ENCODE results near the gene EIF6.
"Not testable (repeated sequence)": the region's sequence is repeated elsewhere in the genome, so short reads cannot be mapped to it uniquely, and the experiment has no call there.

The EIF6 gene

DNA sequence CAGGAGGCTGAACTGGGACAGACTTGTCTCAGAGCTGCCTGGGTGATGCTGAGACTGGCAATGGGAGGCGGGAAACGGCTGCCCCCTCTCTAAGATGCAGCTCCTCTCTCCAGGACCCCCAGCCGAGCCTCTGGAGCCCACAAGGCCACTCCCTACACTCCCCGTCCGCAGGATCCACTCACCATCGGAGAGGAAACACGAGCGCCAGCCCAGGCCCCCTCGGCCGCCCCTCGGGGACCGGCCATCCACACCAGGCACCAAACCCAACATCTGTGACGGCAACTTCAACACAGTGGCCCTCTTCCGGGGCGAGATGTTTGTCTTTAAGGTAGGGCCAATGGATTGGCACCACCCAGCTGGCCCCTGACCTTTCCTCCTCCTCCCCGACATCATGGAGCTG, 17.5 kb downstream of the EIF6 start:
- Histone ChIP-seq H3K4me1 (ENCODE audit: control insufficient read depth, insufficient read depth, low read length) (peaks cover 13% of the 10 kb centered on the region), H3K27ac (ENCODE audit: low read depth, low read length) (no peak overlapping the region), H3K9ac (ENCODE audit: low read length) (no peak overlapping the region), H3K27me3 (ENCODE audit: control insufficient read depth, insufficient read depth, low read length) (no peaks in the 10 kb centered on the region), H3K36me3 (ENCODE audit: control insufficient read depth, insufficient read depth, low read length) (peaks cover 10% of the 10 kb centered on the region), H3K4me3 (ENCODE audit: low read length) (no peak overlapping the region)

DNA sequence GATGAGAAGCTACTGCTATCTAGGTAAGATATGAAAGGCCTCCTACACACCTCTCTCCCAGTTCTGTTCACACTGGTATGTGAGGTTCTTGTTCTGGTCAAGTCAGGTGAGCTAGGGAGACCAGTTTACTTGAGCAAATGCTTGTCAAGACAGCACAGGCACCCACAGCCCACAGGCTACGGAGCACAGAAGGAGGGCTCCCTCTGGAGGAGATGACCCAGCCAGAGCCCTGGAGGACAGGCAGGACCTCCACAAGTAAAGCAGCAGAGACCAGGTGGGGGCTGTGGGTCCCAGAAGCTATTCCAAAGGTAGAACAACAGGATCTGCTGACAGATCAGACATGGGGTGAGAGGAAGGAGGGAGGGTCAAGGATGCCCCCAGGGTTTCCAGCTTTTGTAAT, 19.8 kb downstream of the EIF6 start:
- Histone ChIP-seq H3K9ac (ENCODE audit: low read length) (no peak overlapping the region), H3K27ac (ENCODE audit: low read depth, low read length) (no peak overlapping the region)

DNA sequence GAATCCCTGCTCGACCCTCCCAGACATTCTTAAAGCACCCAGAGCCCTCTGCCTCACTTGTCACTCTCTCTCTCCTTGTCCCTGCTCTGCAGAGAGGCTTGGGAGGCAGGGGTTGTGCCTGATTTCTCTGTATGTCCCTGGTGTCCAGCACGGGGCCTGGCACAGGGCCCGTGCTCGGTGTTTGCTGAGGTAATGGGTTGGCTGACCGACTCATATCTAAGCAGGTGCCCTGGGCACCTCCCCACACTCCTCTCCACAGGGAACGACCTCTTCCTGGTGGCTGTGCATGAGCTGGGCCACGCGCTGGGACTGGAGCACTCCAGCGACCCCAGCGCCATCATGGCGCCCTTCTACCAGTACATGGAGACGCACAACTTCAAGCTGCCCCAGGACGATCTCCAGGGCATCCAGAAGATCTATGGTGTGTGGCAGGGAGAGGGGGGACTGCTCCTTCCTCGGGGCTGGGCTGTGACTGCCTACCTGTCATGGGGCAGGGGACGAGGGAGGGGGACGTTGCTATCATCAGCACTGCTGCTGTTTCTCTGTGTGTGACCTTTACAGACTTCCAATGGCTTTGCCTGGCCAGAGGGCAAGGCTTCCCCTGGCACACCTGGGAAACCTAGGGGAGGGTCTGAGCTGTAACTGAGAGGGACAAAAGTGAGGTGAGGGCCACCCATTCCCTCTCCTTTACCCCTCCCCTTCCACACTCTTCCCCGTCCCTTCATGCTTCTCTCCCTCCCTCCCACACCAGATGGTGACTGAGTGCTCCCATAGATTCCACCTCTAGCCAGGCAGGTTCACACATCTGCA, 20.8 kb downstream of the EIF6 start:
- H3K27me3 ChIP-seq (ENCODE audit: control insufficient read depth, insufficient read depth, low read length) = no peaks in the 10 kb centered on the region
- peak overlapping the region; percentile 82 for H3K27ac ChIP-seq (ENCODE audit: low read depth, low read length)
- H3K36me3 ChIP-seq (ENCODE audit: control insufficient read depth, insufficient read depth, low read length) = no peaks in the 10 kb centered on the region
- peak overlapping the region; percentile 14 for H3K4me3 ChIP-seq (ENCODE audit: low read length)
- H3K4me1 ChIP-seq (ENCODE audit: control insufficient read depth, insufficient read depth, low read length) = peaks cover 13% of the 10 kb centered on the region
- no peak overlapping the region for H3K9ac ChIP-seq (ENCODE audit: low read length)

More for the DNA sequence above, 19.8 kb downstream of the EIF6 start:
- H3K27me3 ChIP-seq (ENCODE audit: control insufficient read depth, insufficient read depth, low read length) = no peaks in the 10 kb centered on the region
- H3K4me1 ChIP-seq (ENCODE audit: control insufficient read depth, insufficient read depth, low read length) = peaks cover 13% of the 10 kb centered on the region
- no peak overlapping the region for H3K4me3 ChIP-seq (ENCODE audit: low read length)
- H3K36me3 ChIP-seq (ENCODE audit: control insufficient read depth, insufficient read depth, low read length) = peaks cover 4% of the 10 kb centered on the region

DNA sequence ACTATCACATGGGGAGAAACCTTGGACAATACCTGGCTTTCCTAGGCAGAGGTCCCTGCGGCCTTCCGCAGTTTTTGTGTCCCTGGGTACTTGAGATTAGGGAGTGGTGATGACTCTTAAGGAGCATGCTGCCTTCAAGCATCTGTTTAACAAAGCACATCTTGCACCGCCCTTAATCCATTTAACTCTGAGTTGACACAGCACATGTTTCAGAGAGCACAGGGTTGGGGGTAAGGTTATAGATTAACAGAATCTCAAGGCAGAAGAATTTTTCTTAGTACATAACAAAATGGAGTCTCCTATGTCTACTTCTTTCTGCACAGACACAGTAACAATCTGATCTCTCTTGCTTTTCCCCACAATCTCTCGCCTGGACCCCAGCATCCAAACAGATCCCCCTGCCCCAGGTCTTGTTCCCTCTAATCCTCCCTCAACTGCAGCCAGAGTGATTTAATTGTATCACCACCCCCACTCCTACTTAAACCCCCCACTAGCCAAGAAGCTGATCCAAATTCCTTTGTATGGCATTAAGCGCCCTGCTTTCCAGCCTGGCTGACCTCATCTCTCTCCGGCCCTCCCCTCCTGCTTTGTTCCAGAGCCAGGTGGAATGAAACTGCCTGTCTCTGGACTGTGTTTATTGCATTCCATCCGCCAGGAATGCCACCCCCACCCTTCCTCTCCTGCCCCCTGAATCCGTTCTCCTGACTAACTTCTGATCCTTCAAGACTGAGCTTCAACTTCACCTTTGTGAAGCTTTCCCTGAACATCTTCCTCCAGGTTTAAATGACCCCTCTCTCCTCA, 21.6 kb downstream of the EIF6 start:
- H3K27me3 ChIP-seq (ENCODE audit: control insufficient read depth, insufficient read depth, low read length); H3K9ac ChIP-seq (ENCODE audit: low read length); H3K36me3 ChIP-seq (ENCODE audit: control insufficient read depth, insufficient read depth, low read length): not testable (repeated sequence)
- Histone ChIP-seq H3K4me3 (ENCODE audit: low read length) (peak overlapping the region; percentile 14), H3K27ac (ENCODE audit: low read depth, low read length) (peak overlapping the region; percentile 82), H3K4me1 (ENCODE audit: control insufficient read depth, insufficient read depth, low read length) (peaks cover 13% of the 10 kb centered on the region)

DNA sequence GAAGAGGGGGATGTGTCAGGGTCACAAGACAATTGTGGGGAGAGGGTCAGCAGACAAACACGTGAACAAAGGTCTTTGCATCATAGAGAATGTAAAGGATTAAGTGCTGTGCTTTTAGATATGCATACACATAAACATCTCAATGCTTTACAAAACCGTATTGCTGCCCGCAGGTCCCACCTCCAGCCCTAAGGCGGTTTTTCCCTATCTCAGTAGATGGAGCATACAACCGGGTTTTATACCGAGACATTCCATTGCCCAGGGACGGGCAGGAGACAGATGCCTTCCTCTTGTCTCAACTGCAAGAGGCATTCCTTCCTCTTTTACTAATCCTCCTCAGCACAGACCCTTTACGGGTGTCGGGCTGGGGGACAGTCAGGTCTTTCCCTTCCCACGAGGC, 22.3 kb downstream of the EIF6 start:
- not testable (repeated sequence) for H3K27me3 ChIP-seq (ENCODE audit: control insufficient read depth, insufficient read depth, low read length); H3K9ac ChIP-seq (ENCODE audit: low read length); H3K27ac ChIP-seq (ENCODE audit: low read depth, low read length); H3K36me3 ChIP-seq (ENCODE audit: control insufficient read depth, insufficient read depth, low read length); H3K4me3 ChIP-seq (ENCODE audit: low read length)
- peaks cover 13% of the 10 kb centered on the region for H3K4me1 ChIP-seq (ENCODE audit: control insufficient read depth, insufficient read depth, low read length)

DNA sequence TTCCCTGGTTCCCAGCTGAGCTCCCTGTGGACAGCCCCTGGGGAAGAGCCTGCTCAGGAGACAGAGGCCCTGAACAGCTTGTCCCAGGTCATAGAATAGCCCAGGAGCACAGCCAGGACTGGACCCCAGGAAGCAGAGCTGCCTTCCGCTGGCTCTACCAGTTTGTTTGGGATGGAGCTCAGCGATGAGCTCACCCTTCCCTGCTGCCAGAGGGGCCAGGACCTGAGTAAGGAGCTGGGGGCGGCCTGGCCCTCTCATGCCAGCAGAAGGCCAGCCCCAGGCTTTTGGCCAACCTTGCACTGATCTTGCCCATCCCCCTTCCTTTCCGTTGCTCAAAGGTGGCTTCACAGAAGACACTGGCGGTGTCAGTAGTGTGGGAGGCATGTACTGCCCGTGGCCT, 24.1 kb downstream of the EIF6 start:
- Histone ChIP-seq H3K27me3 (ENCODE audit: control insufficient read depth, insufficient read depth, low read length) (no peaks in the 10 kb centered on the region), H3K4me1 (ENCODE audit: control insufficient read depth, insufficient read depth, low read length) (peaks cover 13% of the 10 kb centered on the region), H3K36me3 (ENCODE audit: control insufficient read depth, insufficient read depth, low read length) (no peaks in the 10 kb centered on the region), H3K4me3 (ENCODE audit: low read length) (no peak overlapping the region), H3K9ac (ENCODE audit: low read length) (no peak overlapping the region), H3K27ac (ENCODE audit: low read depth, low read length) (no peak overlapping the region)

DNA sequence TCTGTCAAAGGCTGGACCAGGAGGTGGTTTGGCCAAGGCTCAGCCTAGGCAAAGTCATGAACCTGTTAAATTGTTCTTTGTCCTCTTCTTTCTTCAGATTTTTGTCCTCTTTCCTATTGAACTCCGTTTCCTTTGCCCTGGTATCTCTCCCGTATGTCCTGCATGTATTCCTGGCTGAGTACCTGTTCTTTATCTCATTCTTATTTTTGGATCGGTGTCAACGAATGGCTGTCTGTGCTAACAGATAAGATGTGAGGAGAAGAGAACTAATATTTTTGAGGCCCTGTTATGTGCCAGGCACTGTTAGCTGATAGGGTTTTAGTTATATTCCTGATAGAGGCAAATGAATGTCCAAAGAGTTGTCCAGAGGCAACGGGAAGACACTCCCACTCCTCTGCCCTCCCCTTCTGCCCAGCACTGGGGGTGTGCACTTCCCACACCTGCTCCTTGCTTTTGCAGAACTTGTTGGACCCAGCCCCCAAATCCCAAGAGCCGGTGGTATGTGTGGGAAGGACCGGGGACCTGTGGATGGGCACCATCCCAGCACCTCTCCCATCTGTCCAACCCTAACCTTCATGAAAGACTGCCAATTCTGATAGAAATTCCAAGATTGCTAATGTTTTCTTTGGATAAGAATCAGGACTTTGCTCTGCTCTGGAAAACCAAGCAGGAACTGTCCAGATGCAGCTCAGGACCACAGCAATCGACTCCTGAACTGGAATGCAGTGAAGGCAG, 27.2 kb downstream of the EIF6 start:
- H3K4me1 ChIP-seq (ENCODE audit: control insufficient read depth, insufficient read depth, low read length) = no peaks in the 10 kb centered on the region
- H3K4me3 ChIP-seq (ENCODE audit: low read length) = no peak overlapping the region
- no peaks in the 10 kb centered on the region for H3K36me3 ChIP-seq (ENCODE audit: control insufficient read depth, insufficient read depth, low read length)
- H3K27ac ChIP-seq (ENCODE audit: low read depth, low read length) = no peak overlapping the region
- no peak overlapping the region for H3K9ac ChIP-seq (ENCODE audit: low read length)
- no peaks in the 10 kb centered on the region for H3K27me3 ChIP-seq (ENCODE audit: control insufficient read depth, insufficient read depth, low read length)

DNA sequence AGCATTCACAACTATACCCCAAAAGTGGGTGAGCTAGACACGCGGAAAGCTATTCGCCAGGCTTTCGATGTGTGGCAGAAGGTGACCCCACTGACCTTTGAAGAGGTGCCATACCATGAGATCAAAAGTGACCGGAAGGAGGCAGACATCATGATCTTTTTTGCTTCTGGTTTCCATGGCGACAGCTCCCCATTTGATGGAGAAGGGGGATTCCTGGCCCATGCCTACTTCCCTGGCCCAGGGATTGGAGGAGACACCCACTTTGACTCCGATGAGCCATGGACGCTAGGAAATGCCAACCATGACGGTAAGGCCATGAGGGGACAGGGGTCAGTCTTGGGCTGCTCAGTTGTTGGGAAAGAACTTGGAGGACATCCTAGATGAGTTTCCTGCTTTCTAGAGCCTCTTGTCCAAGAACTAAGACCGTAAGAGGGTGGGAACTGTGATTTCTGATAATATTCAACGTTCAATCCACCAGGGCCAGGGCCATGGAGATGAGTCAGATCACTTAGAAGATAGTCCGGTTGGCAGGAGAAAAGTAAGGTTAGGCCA, 30.0 kb downstream of the EIF6 start:
- no peak overlapping the region for H3K27ac ChIP-seq (ENCODE audit: low read depth, low read length)
- H3K27me3 ChIP-seq (ENCODE audit: control insufficient read depth, insufficient read depth, low read length) = no peaks in the 10 kb centered on the region
- H3K4me1 ChIP-seq (ENCODE audit: control insufficient read depth, insufficient read depth, low read length) = no peaks in the 10 kb centered on the region
- H3K9ac ChIP-seq (ENCODE audit: low read length) = no peak overlapping the region
- no peak overlapping the region for H3K4me3 ChIP-seq (ENCODE audit: low read length)
- no peaks in the 10 kb centered on the region for H3K36me3 ChIP-seq (ENCODE audit: control insufficient read depth, insufficient read depth, low read length)

DNA sequence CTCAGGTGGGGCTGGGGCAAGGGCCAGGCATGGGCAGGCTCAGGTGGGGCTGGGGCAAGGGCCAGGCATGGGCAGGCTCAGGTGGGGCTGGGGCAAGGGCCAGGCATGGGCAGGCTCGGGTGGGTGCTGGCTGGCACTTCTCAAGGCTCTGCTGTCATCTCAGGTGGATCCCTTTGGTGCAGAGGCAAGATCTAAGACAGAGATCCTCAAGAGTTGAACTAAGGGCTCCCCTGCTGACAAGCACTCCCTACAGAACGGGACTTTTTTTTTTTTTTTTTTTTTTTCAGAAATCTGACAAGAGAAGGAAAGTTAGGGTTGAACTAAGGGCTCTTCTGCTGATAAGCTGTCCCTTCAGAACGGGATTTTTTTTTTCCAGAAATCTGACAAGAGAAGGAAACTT, 31.6 kb downstream of the EIF6 start:
- Histone ChIP-seq H3K4me3 (ENCODE audit: low read length) (no peak overlapping the region), H3K9ac (ENCODE audit: low read length) (no peak overlapping the region), H3K36me3 (ENCODE audit: control insufficient read depth, insufficient read depth, low read length) (no peaks in the 10 kb centered on the region), H3K27me3 (ENCODE audit: control insufficient read depth, insufficient read depth, low read length) (no peaks in the 10 kb centered on the region), H3K27ac (ENCODE audit: low read depth, low read length) (no peak overlapping the region), H3K4me1 (ENCODE audit: control insufficient read depth, insufficient read depth, low read length) (no peaks in the 10 kb centered on the region)

DNA sequence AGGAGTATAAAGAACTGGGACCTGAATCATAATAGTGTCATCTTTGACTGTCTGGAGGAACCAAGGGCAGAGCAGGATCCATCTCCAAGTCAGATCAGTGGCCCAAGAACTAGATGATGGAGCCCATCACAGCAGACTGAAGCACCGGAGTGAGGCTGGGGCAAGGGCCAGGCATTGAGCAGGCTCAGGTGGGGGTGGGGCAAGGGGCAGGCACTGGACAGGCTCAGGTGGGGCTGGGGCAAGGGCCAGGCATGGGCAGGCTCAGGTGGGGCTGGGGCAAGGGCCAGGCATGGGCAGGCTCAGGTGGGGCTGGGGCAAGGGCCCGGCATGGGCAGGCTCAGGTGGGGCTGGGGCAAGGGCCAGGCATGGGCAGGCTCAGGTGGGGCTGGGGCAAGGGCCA, 32.0 kb downstream of the EIF6 start:
- not testable (repeated sequence) for H3K9ac ChIP-seq (ENCODE audit: low read length); H3K4me3 ChIP-seq (ENCODE audit: low read length); H3K27ac ChIP-seq (ENCODE audit: low read depth, low read length); H3K36me3 ChIP-seq (ENCODE audit: control insufficient read depth, insufficient read depth, low read length); H3K27me3 ChIP-seq (ENCODE audit: control insufficient read depth, insufficient read depth, low read length); H3K4me1 ChIP-seq (ENCODE audit: control insufficient read depth, insufficient read depth, low read length)

DNA sequence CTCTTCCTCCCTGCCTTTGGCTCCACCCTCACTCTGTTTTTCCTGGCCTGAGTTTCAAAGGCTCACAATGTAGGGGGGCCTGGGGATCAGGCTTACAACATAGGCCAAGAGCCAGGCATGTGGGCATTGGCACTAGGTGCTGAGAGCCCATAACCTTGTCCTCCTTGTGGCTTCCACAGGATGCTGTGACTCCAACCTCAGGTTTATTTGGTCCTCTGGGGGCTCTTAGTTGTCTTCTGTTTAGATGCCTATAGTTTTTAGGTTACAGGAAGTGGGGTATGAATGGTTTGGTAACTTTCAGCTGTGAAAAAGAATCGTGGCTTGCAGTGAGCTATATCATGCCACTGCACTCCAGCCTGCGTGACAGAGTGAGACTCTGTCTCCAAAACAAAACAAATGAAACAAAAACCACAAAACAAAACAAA, 32.5 kb downstream of the EIF6 start:
- Histone ChIP-seq H3K36me3 (ENCODE audit: control insufficient read depth, insufficient read depth, low read length) (no peaks in the 10 kb centered on the region), H3K4me3 (ENCODE audit: low read length) (no peak overlapping the region), H3K27ac (ENCODE audit: low read depth, low read length) (no peak overlapping the region)

DNA sequence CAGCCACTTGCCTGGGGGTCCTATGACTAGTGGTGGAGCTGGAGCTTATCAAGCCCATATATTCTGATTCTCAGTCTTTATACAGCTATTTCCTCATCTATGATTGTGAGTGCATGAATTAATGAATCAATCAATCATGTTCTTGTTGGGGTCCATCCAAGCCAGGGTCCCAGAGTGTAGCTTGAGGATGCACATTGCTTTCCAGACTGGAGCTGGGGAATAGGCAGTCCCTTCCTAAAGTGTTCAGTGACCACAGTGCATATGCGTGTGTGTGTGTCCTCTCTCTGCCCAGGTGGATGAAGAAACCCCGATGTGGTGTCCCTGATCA, 33.0 kb downstream of the EIF6 start:
- no peaks in the 10 kb centered on the region for H3K4me1 ChIP-seq (ENCODE audit: control insufficient read depth, insufficient read depth, low read length)
- H3K9ac ChIP-seq (ENCODE audit: low read length) = no peak overlapping the region

More for the DNA sequence above, 32.5 kb downstream of the EIF6 start:
- H3K27me3 ChIP-seq (ENCODE audit: control insufficient read depth, insufficient read depth, low read length) = no peaks in the 10 kb centered on the region
- H3K4me1 ChIP-seq (ENCODE audit: control insufficient read depth, insufficient read depth, low read length) = no peaks in the 10 kb centered on the region
- no peak overlapping the region for H3K9ac ChIP-seq (ENCODE audit: low read length)

More for the DNA sequence above, 33.0 kb downstream of the EIF6 start:
- Histone ChIP-seq H3K4me3 (ENCODE audit: low read length) (no peak overlapping the region), H3K36me3 (ENCODE audit: control insufficient read depth, insufficient read depth, low read length) (no peaks in the 10 kb centered on the region), H3K27me3 (ENCODE audit: control insufficient read depth, insufficient read depth, low read length) (no peaks in the 10 kb centered on the region), H3K27ac (ENCODE audit: low read depth, low read length) (no peak overlapping the region)
